GM12872 (cell line): ENCODE data around the gene MTMR1.

Experiments used
- CTCF ChIP-seq: IDR thresholded peaks from 3 replicates; pipeline ENCODE4 v1.5.1; 2011; ENCODE audit warnings: low read depth, mild to moderate bottlenecking, low read length, moderate library complexity; ENCODE audit not compliant: insufficient read depth

The MTMR1 gene

GRCh38 chrX:150698981-150699380 lies 5.8 kb downstream of the MTMR1 start:
- TF ChIP-seq CTCF = no peak

DNA sequence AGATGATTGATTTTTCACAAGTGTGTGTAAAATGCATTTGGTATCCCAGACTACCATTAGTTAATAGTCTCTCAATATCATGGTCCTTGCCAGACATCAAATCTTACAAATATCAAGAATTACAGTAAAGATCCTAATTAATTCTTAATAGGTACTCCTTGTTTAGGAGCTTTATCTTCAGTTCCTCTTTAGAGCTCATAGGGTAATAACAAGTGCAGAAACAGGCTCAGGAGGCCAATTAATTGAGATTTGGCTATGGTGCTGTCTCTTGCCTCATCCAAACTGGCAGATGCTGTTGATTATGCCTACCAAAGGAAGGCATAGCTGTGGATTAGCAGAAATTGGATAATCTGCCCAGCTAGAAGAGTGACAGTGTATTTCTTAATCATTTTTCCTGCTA lies 6.9 kb downstream of the MTMR1 start:
- no peak for TF ChIP-seq CTCF

DNA sequence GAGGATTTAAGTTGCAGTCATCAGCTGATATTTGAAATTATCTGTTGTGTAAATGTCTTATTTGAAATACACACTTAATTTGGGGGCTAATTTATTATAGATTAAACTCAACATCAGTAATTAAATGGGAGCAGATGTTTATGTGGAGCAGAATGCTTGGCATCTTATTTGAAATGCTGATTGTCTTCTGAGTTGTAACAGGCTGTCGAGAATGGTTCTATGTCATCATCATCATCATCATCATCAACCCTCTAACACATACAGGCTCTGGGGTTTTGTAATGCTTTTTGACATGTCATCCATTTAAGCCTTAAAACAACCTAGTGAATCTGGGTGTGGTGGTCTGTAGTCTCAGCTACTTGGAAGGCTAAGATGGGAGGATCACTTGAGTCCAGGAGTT lies 8.2 kb downstream of the MTMR1 start:
- no peak for TF ChIP-seq CTCF

GRCh38 chrX:150702966-150703694 lies 9.9 kb downstream of the MTMR1 start:
- TF ChIP-seq CTCF = no peak

GRCh38 chrX:150703695-150703974 lies 10.4 kb downstream of the MTMR1 start:
- no peak for TF ChIP-seq CTCF

DNA sequence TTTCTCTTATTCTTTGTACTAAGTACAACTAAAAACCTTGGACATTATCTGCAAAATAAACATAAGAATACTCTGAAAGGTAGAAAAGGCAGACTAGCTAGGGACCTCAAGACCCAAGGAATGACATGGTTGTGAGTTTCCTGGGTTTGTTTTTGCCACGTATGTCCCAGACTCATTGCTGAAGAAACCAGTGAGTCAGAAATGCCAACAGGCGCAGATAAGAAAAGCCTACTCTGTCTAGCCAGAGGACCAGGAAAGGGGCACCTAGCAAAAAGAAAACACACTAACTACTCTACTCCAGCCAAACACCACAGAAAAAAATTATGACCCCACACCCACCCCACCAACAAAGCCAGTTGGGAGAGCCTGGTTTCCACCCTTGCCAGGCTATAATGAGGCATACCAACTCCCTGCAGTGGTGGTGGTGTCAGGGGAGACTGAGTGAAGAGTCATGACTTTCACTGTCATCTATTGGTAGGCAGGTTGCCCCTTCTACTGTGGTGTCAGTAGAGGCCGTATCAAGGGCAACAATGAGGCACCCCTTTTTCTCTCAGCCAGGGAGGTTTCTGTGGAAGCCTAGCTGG lies 10.9 kb downstream of the MTMR1 start:
- TF ChIP-seq CTCF = no peak

- TF ChIP-seq CTCF = no peak
Observed at GRCh38 chrX:150712619-150713018, 19.4 kb downstream of the MTMR1 start.
